Measurements from ENCODE around the gene METTL22.

The METTL22 gene

DNA sequence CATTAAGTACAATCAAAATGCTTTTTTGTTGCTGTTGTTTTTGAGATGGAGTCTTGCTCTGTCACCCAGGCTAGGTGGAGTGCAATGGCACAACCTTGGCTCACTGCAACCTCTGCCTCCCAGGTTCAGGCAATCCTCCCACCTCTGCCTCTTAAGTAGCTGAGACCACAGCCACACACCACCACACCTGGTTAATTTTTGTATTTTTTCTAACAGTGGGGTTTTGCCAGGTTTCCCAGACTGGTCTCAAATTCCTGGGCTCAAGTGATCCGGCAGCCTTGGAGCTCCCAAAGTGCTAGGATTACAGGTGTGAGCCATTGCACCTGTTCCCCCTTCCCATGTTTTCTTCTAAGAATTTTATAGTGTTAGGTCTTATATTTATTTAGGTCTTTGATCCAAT lies 48.0 kb downstream of the METTL22 start:
- DNase-seq, result no peak

DNA sequence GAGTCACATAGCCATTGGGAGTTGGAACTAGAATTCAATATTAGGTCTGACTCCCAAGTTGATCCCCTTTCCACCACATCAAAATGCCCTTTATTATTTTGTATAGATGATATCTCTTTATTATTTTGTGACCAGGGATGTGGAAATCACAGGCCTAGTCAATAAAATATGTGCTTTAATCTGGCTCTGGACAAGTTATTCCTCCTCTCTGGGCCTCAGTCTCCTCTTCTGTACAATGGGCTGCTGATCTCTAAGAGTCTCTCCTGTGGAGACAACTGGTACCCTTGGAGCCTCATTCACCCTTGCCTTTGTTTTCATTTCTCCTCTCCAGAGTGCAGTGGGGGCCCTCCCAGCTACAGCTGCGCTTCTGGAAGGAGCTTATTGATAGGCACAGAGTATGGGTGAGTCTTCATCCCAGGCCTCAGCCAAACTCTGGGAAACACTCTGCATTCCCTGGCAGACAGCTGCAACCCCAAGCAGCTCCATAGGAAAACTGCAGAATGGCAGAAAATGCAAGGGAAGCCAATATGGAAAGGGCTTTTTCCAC lies 48.6 kb downstream of the METTL22 start:
- no peak for DNase-seq

DNA sequence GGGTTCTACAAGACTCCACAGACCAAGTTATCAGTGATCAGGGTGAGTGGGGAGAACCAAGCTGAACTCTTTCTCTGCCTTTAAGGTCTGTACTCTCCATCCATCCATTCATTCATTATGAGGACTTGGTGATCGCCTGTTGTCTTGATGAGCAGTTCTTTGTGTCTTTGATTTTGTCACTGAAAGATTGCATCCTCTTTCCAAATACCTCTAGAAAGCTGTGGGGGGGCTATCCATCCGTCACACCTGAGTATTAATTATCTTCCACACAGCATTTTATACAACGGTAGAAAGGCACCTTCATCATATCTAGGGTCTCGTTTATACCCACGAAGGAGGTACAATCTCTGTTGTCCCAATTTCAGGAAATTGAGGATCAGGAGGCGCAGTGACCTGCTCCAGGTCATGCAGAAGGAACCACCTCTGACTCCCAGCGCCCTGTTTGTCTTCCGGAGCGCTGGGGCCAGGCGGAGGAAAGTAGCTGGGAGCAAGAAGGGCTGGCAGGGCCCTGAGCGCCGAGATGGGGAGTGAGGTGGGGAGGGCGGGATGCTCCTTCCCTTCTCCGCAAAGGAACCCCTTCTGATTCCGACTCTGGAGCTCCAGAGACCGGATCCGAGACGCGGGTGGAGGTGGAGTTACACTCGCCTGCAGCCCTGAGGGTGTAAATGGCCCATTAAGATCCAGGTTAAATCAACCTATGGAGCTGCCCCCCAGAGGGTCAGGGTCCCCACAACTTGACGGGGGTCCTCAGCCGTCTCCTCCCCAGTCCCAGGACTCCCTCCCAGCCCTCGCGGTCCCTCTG lies 52.3 kb downstream of the METTL22 start:
- DNase-seq, result peak; percentile 45

DNA sequence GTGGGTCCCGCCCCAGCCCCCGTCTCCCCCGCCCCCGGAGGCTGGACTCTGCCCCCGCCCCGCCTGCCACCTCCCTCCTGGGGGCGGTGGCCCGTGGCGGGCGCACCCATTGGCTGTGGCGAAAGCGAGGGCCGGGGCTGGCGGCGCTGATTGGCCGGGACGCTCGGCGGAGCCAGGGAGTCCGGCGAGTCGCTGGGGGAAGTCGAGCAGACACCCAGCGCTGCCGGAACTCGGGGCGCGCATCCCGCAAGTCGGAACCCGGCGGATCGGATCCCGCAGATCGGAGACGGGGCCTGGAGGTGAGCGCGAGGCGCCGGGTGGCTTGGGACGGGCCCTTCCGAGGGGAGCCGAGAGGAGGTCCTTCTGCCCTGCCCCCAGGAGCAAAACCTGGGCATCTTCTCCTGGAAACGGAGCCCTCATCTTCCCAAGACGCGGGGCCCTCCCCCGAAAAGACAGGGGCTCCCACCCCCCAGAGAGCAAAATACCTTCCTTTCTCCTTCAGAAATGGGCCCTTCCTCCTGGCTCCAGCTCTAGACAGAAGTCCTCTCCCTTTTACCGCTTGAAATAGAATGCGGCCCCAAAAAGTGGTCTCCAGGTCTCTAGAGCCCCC lies 53.0 kb downstream of the METTL22 start, which contains the start of gene ABAT:
ABAT (plus strand) TSS at position 205 of the 610 bp plus-strand sequence. CDS start 61,123 bp downstream, outside the sequence.
- DNase-seq, result peak; percentile 82

DNA sequence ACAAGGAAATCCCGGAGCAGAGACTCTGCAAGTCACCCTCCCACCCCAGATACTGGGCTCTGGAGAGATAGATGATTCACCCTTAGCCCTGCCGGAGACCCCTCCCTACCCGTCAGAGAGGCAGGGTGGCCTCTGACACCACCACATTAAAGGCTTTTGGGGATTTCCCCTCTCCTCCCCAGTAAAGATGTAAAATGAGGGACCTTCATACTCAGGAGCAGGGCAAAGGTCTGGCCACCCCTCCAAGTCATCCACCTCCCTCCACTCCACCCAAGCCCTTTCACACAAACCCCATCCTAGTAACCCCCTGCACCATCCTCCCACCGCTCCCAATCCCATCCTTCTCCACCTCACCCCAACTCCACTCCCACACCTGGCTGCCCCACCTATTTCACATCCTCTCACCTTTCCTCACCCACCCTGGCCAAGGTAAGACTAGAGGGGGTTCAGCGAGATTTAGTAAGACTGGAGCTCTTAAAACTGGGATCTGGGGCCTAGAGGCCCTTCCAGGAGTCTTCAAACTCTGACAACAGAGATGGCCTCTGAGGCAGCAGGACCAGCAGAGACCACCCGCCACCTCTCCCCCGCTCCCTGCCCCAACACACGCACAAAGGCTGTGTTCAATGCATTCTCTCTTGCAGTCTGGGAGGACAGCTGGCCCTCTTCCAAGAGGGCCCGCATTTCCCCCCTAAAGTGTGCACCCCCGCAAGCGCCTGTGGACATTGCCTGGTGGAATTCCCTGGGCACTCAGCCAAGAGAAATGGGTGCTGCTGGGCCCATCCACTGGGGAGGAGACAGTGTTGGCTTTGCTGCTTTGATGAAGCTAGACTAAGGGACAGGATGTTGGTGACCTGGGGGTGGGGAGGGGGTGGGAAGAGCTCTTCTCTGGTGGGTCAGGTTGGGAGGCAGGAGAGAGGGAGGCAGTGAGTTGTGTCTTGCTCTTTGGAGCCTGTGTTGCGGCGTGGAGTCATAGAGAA lies 54.0 kb downstream of the METTL22 start:
- DNase-seq, result no peak

DNA sequence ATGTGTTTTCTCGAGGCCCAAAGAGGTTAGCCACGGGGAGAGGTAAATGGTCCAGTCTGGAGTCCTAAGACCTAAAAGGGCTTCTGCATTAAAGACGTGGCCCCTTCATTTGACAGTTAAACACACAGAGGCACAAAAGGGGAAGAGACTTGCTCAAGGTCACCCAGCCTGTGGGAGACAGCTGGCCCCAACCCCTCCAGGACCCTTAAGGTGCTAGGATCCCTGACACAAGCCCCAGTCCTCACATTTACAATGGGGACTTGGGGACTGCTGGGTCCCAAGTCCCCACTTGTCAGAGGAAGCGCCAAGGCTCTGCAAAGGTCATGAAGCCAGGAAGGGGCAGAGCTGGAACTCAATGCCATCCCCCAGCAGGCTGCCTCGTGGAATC lies 54.7 kb downstream of the METTL22 start:
- no peak for DNase-seq

DNA sequence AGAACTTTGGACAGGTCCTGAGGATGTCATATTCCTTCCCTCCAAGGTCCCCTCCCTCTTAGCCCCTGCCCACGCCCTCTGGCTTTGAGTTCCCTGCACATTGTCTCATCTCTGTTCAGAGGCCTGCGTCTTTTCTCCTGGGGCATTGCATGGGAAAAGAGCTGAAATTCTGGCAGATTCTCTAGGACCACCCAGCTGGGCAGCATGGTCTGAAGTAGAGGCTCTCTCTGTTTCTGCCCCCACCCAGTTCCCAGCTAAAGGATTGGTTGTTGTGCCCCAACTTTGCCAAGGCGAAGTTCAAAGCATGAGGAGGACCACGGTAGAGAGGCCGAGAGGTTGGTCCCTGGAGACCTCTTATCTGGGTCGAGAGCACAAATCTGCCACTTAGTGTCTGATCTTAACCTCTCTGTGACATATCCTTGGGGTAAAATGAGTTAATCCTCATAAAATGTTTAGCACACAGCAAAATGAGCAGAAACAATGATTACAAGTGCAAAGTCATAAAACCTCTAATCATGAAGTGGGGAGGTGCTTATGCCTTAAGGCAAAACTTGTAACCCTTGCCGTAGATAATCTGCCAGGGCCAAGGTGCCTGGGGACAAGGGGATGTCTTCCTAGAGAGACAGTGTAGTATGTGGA lies 55.4 kb downstream of the METTL22 start:
- no peak for DNase-seq

DNA sequence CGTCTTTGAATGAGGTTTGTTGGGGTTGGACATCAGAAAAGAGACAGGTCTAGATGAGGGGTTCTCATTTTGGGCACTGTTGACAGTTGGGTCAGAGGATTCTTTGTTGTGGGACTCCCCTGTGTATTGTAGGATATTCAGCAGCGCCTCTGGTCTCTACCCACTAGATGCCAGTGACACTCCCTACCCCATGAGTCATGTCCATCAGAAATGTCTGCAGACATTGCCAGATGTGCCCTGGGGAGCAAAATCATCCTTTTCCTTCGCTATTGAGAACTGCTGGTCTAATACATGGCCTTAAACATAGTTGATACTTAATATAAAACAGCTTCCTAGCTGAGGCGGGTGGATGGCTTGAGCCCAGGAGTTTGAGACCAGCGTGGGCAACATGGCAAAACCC lies 56.0 kb downstream of the METTL22 start:
- DNase-seq, result no peak

DNA sequence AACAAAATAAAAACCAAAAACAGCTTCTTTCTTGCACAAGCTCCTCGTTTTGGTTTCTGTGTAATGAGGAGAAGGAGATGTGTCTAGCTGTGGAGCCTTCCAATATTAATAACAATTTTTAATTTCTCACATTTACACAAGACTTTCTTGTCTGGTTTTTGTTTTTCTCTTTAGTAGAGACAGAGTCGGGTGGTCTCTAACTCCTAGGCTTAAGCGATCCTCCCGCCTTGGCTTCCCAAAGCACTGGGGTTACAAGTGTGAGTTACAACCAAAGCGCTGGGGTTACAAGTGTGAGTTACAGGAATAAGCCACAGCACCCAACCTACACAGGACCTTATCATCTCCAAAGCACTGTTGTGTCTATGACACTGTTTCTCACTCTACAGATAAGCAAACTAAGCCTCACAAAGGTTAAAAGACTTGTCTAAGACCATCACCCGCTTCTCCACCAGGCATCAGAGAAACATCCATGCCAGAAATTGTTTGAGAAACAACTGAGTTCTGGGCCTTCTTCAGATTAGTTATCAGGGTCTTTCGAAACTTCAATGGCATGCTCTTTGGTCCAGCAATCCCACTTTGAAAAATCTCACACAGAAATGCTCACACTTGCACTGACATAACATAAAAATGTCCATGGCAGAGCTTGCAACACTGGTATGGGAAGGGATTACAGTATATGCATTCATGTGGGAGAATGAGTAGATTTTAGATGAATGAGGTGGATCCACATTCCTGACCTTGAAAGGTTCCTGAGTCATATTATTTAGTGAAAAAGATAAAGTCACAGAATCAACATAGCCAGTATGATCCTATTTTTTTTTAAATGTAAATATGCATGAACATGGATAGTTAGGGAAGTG lies 56.8 kb downstream of the METTL22 start:
- DNase-seq, result no peak

DNA sequence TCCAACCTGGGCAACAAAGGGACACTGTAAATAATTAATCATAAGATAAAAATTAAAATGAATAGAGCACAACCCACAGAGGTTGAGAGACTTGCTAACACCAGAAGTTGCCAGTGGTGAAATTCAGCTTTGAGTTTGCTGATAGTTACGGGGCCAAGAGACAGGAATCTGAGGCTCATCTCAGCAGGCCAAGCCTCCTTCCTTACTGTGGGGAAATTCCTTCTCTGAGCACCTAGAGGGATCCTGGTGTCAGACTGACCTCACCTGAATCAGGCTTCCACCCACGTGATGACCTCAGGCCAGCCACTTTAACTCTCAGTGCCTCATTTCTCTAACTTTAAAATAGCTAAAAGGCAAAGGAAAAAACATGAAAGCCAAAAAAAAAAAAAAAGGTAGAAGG lies 57.7 kb downstream of the METTL22 start:
- DNase-seq, result no peak

DNA sequence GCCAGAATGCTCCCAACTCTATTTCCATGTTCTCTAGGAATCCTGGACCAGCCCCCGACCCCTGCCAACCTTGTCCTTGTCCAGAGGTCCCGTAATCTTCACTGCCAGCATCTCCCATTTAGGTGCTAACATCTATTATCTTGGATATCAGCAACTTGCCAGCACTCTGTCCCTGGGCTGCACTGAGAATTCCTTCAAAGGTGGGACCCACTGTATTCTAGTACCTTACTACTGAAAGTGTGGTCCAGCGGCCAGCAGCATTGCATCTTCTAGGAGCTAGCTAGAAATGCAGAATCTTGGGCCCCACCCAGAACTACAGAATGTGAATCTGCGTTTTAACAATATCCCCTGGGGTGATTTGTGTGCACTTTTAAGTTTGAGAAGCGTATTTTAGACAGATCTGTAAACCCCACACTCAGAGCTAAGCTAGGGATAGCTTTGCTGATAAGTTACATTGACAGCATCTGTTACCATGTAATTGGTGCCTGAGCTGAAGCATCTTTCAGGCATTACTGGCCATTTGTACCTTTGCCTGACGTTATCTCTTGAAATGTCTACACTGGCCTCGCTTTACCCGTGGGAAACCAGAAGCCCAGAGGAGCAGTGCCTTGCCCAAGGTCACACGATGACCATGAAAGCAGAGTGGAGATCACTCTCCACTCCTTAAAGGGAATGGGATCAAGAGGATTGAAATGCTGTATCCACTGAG lies 61.2 kb downstream of the METTL22 start:
- DNase-seq, result no peak

DNA sequence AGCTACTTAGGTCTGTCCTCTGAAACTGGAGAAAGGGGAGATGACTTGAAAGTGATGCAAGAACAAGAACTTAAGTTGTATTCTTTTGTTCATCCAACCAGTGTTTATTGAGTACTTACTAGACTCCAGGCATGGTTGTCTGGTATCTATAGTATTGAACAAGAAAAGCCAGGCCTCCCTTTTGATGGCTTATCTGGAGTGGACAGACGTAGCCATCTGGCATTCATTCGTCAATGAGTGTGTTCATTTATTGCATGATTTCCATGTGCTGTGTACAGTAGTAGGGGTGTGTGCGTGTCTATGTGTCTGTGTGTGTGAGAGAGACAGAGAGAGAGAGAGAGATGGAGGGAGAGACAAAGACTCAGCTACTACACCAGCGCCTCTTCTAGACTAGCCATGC lies 62.1 kb downstream of the METTL22 start:
- DNase-seq, result no peak

DNA sequence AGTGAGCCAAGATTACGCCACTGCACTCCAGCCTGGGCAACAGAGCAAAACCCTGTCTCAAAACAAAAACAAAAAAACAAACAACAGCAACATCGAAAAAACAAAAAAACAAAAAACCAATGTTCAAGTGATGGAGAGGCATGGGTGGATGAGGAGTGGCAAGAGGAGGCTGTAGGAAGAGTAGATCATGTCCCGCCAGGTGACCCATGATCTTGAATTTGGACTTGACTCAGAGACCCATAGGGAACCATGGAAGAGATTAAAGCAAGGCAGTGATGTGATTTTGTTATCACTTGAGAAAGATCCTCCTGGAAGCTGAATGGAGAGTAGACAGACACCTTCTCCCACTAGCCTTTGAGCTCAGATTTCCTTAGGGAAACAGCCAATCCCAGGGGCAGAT lies 64.1 kb downstream of the METTL22 start:
- DNase-seq, result no peak

DNA sequence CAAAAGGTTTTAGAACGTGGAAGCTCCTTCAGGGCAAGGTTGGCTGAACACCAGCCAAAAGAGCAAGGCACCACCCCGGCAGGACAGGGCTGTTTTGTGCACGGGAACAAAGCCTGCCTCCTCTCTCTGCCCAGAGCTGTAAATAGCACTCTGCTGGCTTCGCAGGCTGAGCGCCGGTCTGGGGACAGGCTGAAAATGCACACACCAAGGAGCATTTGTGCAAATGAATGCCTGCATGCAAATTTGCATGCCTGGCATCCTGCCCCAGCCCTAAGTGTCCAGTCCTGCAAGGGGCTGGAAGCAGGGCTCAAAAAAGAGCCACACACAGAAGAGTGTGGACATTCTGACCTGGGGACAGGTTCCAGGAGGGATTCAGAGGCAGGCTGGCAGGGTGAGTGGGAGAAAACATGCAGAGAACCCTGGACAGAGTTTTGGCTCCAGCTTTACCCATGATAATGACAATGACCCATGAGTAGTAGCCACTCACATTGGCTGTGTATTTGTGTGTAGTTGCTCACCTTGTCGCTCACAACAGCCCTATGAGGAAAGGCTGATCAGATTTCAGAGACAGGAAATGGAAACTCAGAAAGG lies 64.6 kb downstream of the METTL22 start:
- DNase-seq, result peak; percentile 16

DNA sequence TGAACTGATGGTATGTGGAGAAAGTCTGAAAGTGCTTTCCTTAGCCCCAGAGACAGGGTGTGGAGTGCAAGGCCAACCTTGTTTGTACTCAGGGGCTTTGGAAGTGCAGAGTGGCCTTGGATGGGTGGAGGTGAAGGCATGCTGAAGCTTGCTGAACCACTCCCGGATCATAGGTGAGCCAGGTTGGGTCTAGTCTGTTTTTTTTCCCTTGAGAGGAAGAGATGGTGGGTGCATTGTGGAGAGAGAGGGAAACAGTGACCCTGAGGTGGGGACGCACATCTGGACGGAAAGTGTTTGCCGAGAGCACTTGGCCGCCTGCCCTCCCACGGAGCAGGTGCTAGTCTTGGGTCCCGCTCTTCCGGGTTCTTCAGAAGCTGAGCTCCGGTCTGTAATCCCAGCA lies 65.4 kb downstream of the METTL22 start:
- DNase-seq, result peak; percentile 61

DNA sequence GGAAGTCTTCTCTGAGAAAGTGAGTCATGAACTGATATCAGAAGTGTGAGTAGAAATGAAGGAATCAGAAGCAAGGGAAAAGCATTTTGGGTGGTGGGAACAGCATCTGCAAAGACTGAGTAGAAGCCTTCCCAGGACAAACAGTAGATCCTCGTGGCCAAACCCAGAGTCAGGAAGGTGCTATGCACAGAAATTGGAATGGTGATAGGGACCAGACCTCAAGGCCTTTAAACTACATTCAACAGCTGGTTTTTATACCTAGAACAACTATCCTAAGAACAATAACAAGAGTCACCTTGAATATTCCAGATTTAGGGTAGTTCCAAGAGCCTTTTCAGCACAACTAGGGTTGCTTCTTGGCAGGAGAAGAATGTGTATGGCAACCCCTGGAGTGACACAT lies 68.2 kb downstream of the METTL22 start:
- no peak for DNase-seq

DNA sequence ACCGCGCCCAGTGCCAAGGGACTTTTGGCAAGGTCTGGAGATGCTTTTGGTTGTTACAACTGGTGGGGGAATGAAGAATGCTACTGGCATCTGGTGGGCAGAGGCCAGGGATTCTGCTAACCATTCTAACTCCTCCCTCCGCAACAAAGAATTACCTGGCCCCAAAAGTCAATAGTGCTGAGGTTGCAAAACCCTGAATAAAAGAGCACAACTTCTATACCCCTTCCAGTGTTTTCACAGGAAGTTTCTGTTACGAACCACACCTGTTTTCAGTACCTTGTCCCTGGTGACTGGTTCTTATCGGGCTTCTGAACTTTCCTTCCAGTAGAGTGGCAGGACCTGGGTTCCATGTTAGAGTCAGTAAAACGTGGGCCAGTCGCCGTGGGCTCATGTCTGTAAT lies 70.2 kb downstream of the METTL22 start:
- DNase-seq, result no peak

DNA sequence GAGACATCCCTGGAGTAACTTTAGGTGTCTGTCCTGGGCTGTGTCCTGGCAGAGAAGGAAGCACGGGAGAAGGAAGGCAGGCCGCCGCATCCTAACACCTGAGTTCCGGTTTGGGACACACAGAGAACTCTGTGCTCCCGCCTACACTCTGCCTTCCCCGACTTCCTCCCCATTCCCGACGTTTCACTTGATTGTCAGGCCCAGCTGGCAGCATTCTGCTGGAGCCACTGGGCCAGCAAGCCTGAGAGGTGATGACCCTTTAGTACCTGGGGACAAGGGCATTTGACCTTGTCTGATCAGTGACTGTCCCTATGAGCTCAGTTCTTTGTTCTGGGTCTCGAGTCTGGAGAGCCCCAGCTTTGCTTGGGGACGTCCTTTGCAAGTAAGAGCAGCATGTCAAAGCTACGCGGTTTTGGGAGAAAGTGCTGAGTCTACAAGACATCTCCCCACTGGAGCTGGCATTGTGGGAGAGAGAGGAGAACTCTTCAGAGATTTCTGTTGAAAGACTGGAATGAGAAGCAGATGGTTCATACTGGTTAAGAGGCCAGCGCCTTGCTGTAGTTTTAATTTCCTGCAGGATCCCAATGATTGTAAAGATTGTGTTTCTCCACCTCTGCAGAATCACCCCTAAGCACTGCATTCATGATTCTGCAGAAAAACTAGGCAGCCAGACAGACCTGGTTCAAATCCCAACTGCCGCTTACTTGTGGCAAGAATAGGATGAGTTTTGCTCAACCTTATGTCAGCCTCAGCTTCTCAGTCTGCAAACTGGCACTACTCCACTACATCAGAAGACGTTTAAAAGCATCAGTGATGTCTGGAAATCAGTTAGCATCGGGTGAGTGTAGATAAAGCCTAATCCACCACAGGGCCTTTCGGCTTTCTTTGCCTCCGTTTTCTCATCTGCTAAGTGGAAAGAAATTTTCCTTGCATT lies 73.6 kb downstream of the METTL22 start:
- no peak for DNase-seq

DNA sequence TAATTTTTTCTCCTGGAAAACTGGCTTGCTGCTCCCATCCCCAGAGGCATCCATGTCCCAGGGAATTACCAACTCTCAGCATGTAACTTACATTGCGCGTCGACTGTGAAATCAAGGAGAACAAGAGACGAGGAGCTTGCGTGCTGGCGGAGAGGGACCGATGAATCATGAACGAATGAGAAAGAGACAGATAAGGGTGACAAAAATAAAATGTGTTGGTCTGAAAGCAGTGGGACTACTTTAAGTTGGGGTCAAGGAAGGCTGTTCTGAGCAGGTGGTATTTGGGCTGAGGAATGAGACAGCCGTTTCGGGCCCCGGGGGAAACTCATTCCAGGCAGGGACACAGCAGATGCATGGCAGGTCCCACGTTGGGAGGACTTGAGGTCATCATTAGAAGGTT lies 75.4 kb downstream of the METTL22 start:
- no peak for DNase-seq
